Medulla oblongata (tissue), 1 donor: Measurements from ENCODE around the gene BRMS1.

Experiments
- DNase-seq: peaks from one replicate; pipeline ENCODE4 v3.0.0-alpha.2; 2015; ENCODE audit errors: extremely low spot score

The BRMS1 gene

DNA sequence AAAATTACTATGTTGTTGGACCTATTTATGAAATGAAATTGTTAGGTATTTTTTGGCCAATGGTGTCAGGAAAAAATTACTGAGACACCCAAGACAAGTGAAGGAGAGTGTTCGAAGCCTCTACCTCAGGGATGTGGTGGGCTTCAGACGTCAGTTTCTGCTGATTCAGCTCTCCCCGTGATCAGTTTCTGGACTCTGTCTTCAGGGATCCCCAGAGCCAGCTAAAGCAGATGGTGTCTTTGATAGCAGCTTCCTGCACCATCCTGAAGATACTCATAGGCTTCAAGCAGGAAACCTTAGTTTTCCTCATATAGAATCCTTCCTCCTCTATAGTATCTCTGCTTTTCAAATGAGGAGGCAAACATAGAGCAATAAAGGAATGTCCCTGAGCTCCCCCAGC is 35.4 kb downstream of the BRMS1 start:
- DNase-seq, result no peak

- no peak for DNase-seq
Observed at GRCh38 chr11:66302656-66303055, 42.2 kb downstream of the BRMS1 start.

GRCh38 chr11:66299186-66299585 is 45.7 kb downstream of the BRMS1 start:
- DNase-seq, result no peak

- DNase-seq, result no peak
Observed at GRCh38 chr11:66297610-66298009, 47.3 kb downstream of the BRMS1 start.

GRCh38 chr11:66294626-66295620 is 50.0 kb downstream of the BRMS1 start:
- no peak for DNase-seq

DNA sequence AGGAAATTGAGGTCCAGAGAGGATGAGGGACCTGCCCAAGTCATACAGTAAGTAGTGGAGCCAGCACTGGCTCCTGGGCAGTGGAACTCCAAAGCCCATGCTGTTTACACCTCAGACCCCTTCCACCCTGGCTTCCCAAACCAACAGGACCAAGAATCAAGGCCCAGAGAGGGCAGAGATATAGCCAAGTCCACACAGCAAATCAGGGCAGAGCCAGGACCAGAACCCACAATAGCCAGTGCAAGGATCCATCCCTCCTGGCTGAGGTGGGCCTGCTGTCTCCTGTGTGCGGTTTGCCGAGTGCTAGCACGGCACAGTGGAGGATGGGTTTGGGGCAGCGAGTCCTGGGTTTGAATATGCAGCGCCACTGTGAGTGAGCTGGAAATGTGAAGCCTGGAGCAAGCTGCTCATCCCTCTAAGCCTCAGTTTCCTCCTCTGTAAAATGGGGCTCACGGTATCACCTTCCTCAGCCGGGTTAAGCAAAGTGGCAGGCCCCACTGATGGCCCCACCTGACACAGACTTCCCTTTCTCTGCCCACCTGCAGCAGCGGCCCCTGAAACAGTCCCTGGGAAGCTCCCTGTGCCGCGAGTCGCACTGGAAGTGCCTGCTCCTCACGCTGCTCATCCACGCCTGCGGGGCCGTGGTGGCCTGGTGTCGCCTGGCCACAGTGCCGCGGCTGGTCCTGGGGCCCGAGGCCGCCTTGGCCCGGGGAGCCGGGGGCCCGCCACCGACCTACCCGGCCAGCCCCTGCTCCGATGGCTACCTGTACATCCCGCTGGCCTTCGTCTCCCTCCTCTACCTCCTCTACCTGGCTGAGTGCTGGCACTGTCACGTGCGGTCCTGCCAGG is 50.9 kb downstream of the BRMS1 start:
- DNase-seq, result no peak

DNA sequence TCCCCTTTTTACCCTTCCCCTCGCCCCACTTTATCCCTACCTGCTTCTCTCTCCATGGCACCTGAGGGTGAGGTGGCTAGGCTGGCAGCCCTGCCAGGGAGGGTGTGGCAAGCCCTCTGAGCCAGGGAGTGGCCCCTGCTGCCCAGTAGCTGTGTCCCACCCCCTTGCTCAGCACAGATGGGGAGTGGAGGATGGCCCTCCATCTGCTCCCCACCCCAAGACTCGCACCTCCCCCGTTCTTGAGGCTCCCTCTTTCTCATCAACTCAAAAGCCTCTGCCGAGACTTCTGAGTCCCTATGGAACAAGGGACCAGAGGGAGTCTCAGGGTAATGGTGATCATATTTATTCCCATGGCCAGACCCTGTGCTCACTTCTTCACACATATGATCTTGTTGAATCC is 51.6 kb downstream of the BRMS1 start:
- DNase-seq, result no peak

- DNase-seq, result peak; percentile 25
Observed at GRCh38 chr11:66292543-66293332, 52.2 kb downstream of the BRMS1 start.

- peak; percentile 43 for DNase-seq
Observed at GRCh38 chr11:66291706-66292542, 53.0 kb downstream of the BRMS1 start, which contains the start of gene TMEM151A. Gene TMEM151A, plus strand, starts transcription at chr11:66291894. Its CDS starts 120 bp downstream, at chr11:66292014.

DNA sequence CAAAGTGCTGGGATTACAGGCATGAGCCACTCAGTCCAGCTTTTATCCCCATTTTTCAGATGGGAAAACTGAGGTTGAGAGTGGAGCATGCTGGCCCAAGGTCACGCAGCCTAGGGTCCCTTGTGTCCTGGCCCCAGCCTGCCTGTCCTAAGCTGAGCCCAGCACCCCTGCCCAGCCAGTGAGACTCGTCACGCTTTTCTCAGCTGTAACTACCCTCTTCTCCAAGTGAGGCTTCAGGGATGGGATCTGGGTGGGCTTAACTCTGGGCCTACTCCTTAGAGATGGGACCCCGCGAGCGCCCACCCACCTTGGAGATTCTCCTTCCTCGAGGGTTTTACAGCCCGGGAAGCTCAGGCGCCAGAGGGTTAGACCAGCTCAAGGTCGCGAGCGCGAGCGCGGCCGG is 53.6 kb downstream of the BRMS1 start:
- DNase-seq, result peak; percentile 14

GRCh38 chr11:66290330-66290621 is 54.6 kb downstream of the BRMS1 start:
- DNase-seq, result no peak

- peak; percentile 53 for DNase-seq
Observed at GRCh38 chr11:66289548-66290329, 55.2 kb downstream of the BRMS1 start.

- DNase-seq, result peak; percentile 100
Observed at GRCh38 chr11:66288671-66289547, 56.0 kb downstream of the BRMS1 start, which contains the start of gene YIF1A. Gene YIF1A, minus strand, starts transcription at chr11:66289143. Its CDS starts 158 bp downstream, at chr11:66288985.

- no peak for DNase-seq
Observed at GRCh38 chr11:66287889-66288670, 56.8 kb downstream of the BRMS1 start.
